ENCODE data around the gene PRKD2. TPM values are rescaled to one million over a fixed set of nuclear protein-coding genes. Genes with fewer than 3 reads are reported as not detected.

The PRKD2 gene
- total and polyA plus RNA-seq, 2 of the 8 experiments (the other 6 are each of a cell fraction or from before 2014, with no cell fraction given), result 24.4 to 63.8 TPM

- Histone ChIP-seq H3K79me2 (ENCODE audit: control insufficient read depth in 1 of 2, insufficient read depth in 2 of 2, low read length in 2 of 2) (no peaks in the 10 kb centered on the region), H4K5ac (ENCODE audit: insufficient read length, low read depth, low read length) (no peak overlapping the region), H3K36me3 (ENCODE audit: control insufficient read depth in 2 of 4, insufficient read depth in 4 of 4, low read length in 3 of 4) (peaks cover 36 to 86% (median 64%) of the 10 kb centered on the region in 4 experiments), H3K56ac (replicated peaks; ENCODE audit: insufficient read length, low read depth, low read length) (no peak overlapping the region), H3K4me2 (ENCODE audit: insufficient read depth in 1 of 2, low read depth in 2 of 2, low read length in 2 of 2) (no peak overlapping the region), H2BK15ac (ENCODE audit: low read length) (no peak overlapping the region), H3K23ac (ENCODE audit: insufficient read length) (no peak overlapping the region), H3K18ac (ENCODE audit: extremely low read depth, low read length) (no peak overlapping the region), H3K23me2 (ENCODE audit: low read depth, low read length) (no peaks in the 10 kb centered on the region), H3K27me3 (replicated peaks in 1 of 4; ENCODE audit: control insufficient read depth in 3 of 4, extremely low read depth in 1 of 4, insufficient read depth in 3 of 4, low read length in 3 of 4) (no peaks in the 10 kb centered on the region), H3K4me1 (replicated peaks in 1 of 4; ENCODE audit: control insufficient read depth in 3 of 4, insufficient read depth in 4 of 4, low read length in 3 of 4) (no peaks in the 10 kb centered on the region), H3K9me3 (ENCODE audit: insufficient read depth in 2 of 2, low read depth in 1 of 2, low read length in 1 of 2) (no peaks in the 10 kb centered on the region), H2AFZ (ENCODE audit: low read length) (no peak overlapping the region), H2BK12ac (ENCODE audit: low read depth, low read length) (no peak overlapping the region), H4K8ac (ENCODE audit: extremely low read depth, insufficient read depth, low read length) (no peak overlapping the region), H2BK120ac (replicated peaks; ENCODE audit: low read depth, low read length) (no peak overlapping the region), H3K4ac (replicated peaks; ENCODE audit: insufficient read length, low read depth, low read length) (no peak overlapping the region), H3K79me1 (ENCODE audit: low read depth, low read length) (no peaks in the 10 kb centered on the region), H3K27ac (ENCODE audit: low read depth, low read length) (no peak overlapping the region), H4K20me1 (replicated peaks in 1 of 2; ENCODE audit: control insufficient read depth in 1 of 2, insufficient read depth in 2 of 2, low read length in 2 of 2) (peaks cover 4% of the 10 kb centered on the region in 2 experiments), H4K91ac (replicated peaks; ENCODE audit: insufficient read length, low read length) (no peak overlapping the region), H3K4me3 (ENCODE audit: extremely low read depth in 1 of 4, insufficient read depth in 2 of 4, low read depth in 3 of 4, low read length in 4 of 4) (no peak overlapping the region), H3K9ac (replicated peaks in 1 of 4; ENCODE audit: extremely low read depth in 1 of 4, low read depth in 3 of 4, low read length in 3 of 4) (no peak overlapping the region), H3K14ac (ENCODE audit: insufficient read length) (no peak overlapping the region), H2AK5ac (ENCODE audit: low read depth, low read length) (no peak overlapping the region), H2BK20ac (ENCODE audit: low read length) (no peak overlapping the region), H2BK5ac (ENCODE audit: low read depth, low read length) (no peak overlapping the region)
- DNase-seq (ENCODE audit: low read depth in 1 of 2, low spot score in 2 of 2), result no peak
- 94% methylated on average over 14 of the region's 14 CpGs; no CpG with 5 or more reads in 1 of the 2 experiments for WGBS, 2 experiments (ENCODE audit: extremely low coverage in 1 of 2, insufficient coverage in 1 of 2, insufficient read length in 1 of 2, insufficient replicate concordance in 2 of 2, low coverage in 1 of 2, low lambda C conversion rate in 2 of 2, missing lambda C conversion rate in 1 of 2)
- POLR2A ChIA-PET (ENCODE audit: partially characterized antibody), result interaction anchor here (2.4 kb wide), 1 partner anchor 12 kb away, joined by 6 read pairs; no protein-coding TSS in a partner anchor
- CTCF ChIA-PET (ENCODE audit: partially characterized antibody), result interaction anchor here (0.8 to 2.3 kb wide), 3 partner anchors 15 to 39 kb away, joined by 3 to 9 read pairs (median 4); no protein-coding TSS in a partner anchor
- FAIRE-seq, result no peak
- TF ChIP-seq RFX5 (IDR thresholded peaks at IDR 0.05; ENCODE audit: borderline replicate concordance, low read depth, low read length), result no peak
- TF ChIP-seq CBX8 (IDR thresholded peaks at IDR 0.05; ENCODE audit: borderline replicate concordance, low read depth, low read length), result no peak
- TF ChIP-seq SUZ12 (IDR thresholded peaks at IDR 0.05; ENCODE audit: low read length), result no peak
- no peak for TF ChIP-seq SIX5 (IDR thresholded peaks at IDR 0.05; ENCODE audit: low read depth, low read length)
- TF ChIP-seq ASH2L (IDR thresholded peaks at IDR 0.05; ENCODE audit: low read length), result no peak
- TF ChIP-seq HDAC2 (IDR thresholded peaks at IDR 0.05; ENCODE audit: borderline replicate concordance in 1 of 2, low read depth in 2 of 2, low read length in 2 of 2), result no peak
- TF ChIP-seq HDAC6 (IDR thresholded peaks at IDR 0.05; ENCODE audit: low read depth, low read length), result no peak
- TF ChIP-seq SRF (IDR thresholded peaks at IDR 0.05; ENCODE audit: low read depth, low read length), result no peak
- no peak for TF ChIP-seq RAD21 (IDR thresholded peaks at IDR 0.05 in 1 of 2, conservative IDR thresholded peaks at IDR 0.05 in 1 of 2; ENCODE audit: low read depth in 2 of 2, low read length in 2 of 2)
- TF ChIP-seq SP2 (IDR thresholded peaks at IDR 0.05; ENCODE audit: low read length), result no peak
- TF ChIP-seq CTBP2 (IDR thresholded peaks at IDR 0.05; ENCODE audit: borderline replicate concordance, insufficient read depth, insufficient read length, low read length), result no peak
- TF ChIP-seq CBX5 (IDR thresholded peaks at IDR 0.05; ENCODE audit: low read depth, low read length), result no peak
- no peak for TF ChIP-seq NRF1 (IDR thresholded peaks at IDR 0.05; ENCODE audit: low read depth, low read length)
- TF ChIP-seq CHD1 (IDR thresholded peaks at IDR 0.05; ENCODE audit: low read depth, low read length), result no peak
Measured at GRCh38 chr19:46689358-46689757, 27.6 kb downstream of the PRKD2 start.

All from H1 (cell line).